ENCODE data around the gene MRPL57.
"Not testable (repeated sequence)": the region's sequence is repeated elsewhere in the genome, so short reads cannot be mapped to it uniquely, and the experiment has no call there.

Gene MRPL57

DNA sequence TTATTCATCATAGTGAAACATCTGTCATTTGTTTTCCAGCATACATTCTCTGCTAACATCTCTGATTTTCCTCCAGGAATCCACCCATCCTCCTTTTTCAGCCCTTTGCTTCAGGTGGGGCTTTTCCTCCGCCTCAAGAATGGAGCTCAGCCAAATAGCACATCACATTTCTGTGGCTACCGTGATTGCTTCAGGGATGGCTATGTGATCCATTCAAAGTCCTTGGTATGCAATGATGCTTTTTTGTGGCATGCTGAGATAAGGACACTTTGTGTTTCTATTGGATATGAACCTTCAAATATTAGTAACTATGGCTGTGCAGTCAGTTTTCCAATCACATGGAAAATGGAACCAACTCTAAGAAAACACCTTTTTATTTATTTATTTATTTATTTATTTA, 18.3 kb downstream of the MRPL57 start:
- in situ Hi-C loops (cut with MboI; ENCODE audit: low sequenced_read_pairs) = not testable (repeated sequence)

DNA sequence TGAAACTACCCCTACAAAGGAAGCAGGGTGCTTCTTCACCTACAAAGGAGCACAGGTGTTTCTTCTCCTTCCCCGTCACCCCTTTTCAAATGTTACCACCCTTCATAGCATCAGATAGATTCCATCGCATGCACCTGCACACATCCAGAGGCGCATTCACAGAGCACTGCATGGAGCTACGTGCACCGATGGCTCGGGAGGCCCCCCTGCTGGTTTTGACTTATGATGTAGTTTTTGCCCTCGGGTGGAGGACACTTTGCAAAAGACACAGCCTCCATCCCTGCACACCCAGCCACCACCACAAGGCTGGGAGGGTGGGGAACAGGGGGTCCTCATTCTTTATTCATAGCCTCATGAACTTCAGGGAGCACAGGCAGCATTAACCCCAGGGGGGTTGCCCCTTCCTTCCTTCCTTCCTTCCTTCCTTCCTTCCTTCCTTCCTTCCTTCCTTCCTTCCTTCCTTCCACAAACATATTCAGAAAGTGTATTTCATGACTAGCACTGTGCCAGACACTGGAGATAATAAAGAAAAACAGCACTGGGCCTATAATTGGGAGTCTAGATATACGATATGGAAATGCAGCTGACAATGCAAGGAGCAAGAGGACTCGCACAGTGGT, 21.3 kb downstream of the MRPL57 start:
- in situ Hi-C loops (cut with MboI; ENCODE audit: low sequenced_read_pairs) = not testable (repeated sequence)

DNA sequence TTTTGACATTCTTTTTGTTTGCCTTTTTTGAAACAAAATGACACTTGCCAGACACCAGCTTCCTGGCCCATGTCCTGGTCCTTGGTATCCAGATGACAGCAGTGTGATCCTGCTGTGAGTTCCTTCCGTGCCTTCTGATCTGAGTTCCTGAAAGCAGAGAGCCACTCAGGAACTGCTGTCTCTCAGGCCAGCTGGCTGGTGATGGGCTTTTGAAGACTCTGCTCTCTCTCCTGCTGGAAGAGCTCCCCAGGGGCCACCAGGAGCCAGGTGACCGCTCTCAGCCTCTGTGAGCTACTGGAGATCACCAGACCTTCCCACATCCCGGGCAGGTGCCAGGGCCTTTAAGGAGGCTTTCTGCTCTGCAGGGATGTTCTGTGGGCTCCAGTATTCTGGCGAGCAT, 21.9 kb downstream of the MRPL57 start:
- in situ Hi-C loops (cut with MboI; ENCODE audit: low sequenced_read_pairs) = not testable (repeated sequence)

DNA sequence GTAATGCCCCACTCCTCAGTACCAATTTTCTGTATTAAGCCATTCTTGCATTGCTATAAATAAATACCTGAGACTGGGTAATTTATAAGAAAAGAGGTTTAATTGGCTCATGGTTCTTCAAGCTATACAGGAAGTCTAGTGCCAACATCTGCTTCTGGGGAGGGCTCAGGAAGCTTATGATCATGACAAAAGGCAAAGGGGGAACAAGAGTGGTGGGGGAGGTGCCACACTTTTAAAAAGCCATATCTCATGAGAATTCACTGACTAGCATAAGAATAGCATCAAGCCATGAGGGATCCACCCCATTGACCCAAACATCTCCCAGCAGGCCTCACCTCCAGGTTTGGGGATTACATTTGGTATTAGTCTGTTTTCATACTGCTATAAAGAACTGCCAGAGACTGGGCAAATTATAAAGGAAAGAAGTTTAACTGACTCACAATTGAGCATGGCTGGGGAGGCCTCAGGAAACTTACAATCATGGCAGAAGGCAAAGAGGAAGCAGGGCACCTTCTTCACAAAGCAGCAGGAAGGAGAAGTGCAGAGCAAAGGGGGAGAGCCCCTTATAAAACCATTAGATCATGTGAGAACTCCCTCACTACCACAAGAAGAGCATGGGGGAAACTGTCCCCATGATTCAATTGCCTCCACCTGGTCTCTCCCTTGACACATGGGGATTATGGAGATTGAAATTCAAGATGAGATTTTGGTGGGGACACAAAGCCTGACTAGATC, 25.2 kb downstream of the MRPL57 start:
- in situ Hi-C loops (cut with MboI; ENCODE audit: low sequenced_read_pairs) = not testable (repeated sequence)

DNA sequence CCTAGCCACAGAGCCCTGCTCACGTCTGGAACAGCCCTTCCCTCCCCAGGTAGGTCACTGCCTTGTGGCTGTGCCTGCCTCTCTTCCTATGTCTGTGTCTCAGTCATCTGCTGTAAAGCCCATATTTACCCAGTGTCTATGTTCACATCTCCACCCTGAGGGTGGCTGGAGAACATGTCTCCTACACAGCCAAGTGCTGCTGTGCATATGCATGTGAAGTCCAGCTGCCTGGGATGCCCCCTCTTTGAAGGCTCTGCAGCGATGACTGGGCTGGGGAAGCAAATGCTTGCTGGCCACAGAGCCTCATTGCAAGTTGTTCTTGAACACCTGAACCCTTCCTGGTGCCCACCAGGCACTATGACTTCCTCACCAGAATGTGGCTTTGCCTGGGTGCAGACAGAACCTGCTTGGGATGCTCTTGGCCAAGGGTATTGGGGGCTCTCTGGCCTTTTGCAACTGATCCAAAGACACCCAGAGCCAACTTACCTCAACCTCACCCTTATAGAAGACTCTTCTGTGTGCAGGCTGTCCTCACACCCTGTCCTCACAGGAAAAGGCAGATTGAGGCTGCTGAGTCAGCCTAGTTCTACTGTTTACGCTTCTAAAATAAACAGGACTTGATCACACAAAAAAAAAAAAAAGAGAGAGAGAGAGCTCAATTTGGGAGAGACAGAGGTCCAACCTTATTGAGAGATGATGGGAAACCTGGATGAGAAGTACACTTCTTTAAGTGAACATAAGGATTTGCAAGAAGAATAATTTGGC, 26.5 kb downstream of the MRPL57 start:
- in situ Hi-C loops (cut with MboI; ENCODE audit: low sequenced_read_pairs) = no loop called here

DNA sequence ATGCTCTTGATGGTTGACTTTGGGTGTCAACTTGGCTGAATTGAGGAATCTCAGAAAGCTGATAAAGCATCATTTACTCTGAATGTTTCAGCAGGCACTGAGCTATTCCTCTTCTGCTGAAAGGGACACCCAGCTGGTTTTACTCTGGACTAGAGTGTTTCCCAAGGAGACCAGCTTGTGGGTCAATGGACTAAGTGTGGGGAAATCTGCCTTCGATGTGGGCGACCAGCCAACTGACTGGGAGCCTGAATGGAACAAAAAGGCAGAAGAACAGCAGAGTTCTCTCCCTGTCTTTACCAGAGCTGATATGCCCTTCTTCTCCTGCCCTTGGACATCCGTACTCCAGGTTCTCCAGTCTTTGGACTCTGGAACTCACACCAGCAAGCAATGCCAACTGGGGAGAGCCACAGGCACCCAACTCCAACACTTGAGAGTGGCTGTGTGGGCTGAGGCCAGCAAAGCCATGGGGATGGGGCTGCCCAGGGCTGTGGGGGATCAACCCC, 32.2 kb downstream of the MRPL57 start:
- in situ Hi-C loops (cut with MboI; ENCODE audit: low sequenced_read_pairs) = no loop called here

DNA sequence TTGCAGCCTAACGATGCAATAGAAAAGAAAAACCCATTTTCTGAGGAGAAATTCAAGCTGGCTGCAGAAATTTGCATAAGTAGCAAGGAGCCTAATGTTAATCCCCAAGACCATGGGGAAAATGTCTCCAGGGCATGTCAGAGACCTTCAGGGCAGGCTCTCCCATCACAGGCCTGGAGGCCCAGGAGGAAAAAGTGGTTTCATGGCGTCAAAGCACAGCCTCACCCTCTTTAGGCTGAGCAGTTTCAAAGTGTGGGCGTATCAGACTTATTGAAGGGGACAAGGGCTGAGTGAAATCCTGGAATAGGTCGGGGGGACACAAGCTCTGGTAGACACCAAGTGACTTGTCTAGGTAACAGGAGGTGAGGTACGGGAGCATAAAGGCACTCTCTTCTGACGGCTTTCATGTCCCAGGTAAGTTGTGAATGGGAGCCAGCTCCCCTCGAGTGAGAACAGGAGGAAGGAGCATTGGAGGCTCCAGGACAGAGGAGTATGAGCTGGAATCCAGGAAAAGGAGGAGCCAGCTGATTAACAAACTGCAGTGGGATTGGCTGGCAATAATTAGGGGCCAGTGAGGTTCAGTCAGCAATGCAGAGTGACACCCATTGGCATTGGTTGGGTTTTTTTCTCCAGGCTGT, 35.8 kb downstream of the MRPL57 start:
- in situ Hi-C loops (cut with MboI; ENCODE audit: low sequenced_read_pairs) = no loop called here

DNA sequence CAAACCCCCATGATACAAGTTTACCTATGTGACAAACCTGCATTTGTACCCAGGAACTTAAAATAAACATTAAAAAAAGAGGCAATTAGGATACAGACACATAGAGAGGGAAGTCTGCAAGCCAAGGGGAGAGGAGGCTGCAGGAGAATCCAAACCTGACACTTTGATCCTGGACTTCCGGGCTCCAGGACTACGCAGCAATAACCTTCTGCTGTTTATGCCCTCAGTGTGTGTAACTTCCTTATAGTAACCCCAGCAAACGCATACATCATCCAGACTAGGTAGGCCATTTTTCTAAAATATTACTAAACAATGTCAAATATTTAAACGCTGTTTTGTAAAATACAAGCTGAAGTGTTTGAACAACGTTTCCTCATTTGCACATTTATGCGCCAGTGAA, 39.0 kb downstream of the MRPL57 start:
- in situ Hi-C loops (cut with MboI; ENCODE audit: low sequenced_read_pairs) = not testable (repeated sequence)

DNA sequence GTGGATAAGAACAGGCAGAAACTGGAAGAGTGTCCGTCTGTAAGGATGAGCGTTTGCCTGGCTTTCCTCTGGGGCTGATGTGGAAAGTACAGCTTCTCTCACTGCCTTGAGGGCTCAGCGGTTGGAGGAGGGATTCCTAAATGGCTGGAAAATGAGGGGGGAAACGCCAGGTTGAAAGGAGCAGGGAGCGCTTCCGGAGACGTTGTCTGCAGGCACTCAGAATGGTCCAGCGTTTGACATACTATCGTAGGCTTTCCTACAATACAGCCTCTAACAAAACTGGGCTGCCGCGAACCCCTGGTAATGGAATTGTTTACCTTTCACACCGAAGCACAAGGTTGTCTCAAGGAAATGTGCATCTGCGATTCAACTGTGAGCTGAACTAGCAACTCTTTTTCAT, 39.9 kb downstream of the MRPL57 start:
- in situ Hi-C loops (cut with MboI; ENCODE audit: low sequenced_read_pairs) = no loop called here

DNA sequence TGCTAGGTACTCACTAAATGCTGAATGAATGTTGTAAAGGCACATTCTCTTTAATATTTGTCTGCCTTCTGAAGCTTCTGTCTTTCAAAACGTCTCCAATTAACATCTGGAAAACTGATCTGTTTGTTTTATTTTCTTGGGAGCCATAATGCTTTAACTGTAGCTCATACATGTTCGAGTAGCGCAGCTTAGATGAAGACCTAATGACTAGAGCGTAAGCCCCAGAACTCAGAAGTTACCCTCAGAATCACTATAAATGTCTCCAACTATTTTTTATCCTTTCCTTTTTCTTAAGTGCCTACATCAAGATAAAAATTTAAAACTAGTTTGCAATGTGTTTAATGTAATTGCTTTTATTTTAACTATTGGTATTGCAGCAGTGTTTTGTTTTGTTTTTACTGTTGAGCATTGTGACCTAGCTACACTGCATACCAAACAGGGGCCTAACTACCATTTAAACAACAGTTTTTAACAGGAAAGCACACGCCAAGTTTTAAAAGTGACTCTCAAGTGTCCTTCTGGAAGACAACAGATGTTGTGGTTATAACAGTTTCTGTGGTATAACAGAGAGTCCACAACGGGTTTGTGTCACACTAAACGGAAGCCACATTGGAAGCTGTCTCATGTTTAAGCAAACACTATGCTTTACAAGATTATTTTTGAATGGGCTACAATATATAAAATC, 42.0 kb downstream of the MRPL57 start:
- in situ Hi-C loops (cut with MboI; ENCODE audit: low sequenced_read_pairs) = no loop called here

DNA sequence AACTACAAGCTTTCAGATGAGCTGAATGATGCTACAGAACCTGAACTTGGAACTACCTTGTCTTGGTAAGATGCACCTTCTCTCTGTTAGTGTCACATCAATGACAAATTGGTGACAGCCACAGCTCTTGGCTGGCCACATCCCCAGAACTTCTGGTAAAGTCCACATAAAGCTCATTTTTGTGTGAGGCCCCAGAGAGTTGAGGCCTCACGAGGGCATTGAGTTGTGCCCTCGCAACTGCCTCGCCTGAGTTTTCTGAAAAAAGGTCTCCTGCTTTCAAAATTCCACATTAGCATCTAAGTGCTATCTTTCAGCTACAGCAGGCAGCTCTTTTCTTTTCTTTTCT, 42.6 kb downstream of the MRPL57 start:
- in situ Hi-C loops (cut with MboI; ENCODE audit: low sequenced_read_pairs) = no loop called here

DNA sequence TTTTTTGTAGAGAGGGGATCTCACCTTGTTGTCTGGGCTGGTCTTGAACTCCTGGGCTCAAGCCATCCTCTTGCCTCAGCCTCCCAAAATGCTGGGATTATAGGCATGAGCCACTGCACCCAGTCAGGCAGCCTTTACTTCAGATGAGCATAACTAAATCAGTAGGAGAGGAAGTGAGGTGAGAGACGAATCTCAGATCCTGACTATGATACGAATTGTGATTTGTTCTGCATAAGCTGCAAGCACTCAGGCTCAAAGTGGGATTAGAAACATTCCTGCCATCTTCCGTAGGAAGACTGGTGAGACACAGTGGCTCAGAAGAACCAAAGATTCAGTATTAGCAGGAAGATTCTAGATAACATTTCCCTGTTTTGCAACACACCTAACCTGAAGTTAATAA, 43.3 kb downstream of the MRPL57 start:
- in situ Hi-C loops (cut with MboI; ENCODE audit: low sequenced_read_pairs) = not testable (repeated sequence)

DNA sequence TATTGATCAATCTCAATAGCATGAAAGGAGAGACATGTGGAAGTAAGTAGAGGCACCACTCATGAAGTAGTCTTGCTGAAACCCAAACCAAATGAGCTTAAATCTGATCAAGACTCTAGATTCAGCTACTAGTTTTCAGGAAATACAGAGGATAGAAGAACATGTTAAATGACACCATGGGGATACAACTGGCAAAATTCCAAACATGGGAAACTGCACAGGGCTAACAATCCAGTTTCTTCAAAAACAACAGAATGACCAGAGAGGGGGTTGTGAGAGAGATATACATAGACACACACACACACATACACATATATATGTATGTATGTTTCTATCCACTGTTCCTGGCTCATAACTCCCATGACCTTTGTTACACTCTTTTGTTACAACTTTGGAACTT, 44.8 kb downstream of the MRPL57 start:
- in situ Hi-C loops (cut with MboI; ENCODE audit: low sequenced_read_pairs) = no loop called here

DNA sequence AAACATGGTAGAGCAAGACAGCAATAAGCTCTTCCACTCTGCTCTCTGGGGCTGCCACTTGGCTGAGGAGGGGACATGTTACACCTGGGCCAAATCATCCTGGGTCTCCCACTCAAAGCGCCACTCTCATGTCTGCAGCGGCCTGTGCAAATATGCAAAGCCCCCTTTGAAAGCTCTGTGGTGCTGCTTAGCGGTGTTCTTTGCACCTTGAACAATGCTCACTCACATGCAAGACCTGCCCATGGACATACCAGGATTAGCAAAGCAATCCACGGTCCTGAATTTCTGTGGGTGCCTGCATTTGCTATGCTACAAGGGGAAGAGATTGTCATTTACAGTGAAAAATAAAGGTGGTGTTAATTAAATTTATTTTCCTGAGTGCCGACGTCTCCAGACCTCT, 48.6 kb downstream of the MRPL57 start:
- in situ Hi-C loops (cut with MboI; ENCODE audit: low sequenced_read_pairs) = no loop called here

DNA sequence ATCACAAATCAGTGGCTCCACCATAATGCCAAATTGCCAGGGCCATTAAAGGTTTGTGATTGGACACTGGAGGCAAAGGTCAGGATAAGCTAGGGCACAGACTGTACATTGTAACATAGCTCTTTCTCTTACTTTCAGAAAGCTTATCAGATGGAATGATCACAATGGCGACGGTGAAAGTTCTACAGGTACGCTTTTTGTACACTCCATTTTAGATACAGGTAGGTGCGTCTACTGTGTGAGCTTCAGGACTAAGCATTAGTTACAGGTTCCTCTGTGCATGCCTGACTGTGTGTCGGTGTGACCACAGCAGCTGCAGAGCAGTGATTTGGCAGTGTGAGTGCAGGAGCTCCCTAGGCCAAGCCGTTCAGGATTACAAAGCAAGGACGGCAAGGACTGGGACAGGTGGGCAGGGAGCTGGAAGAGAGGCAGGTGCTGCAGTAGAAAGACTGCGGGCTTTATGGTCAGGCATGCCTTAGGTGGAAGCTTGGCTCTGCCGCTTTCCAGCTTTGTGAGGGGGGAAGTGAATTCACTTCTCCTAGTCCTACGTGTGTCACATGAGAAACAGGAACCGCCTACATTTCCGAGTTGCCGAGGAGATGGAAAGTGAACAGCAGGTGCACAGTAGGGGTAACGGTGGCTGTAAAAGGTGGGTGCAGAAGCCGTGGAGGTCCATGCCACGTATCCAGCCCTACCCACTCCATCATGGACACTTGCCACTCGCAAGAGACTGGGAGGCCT, 49.6 kb downstream of the MRPL57 start:
- in situ Hi-C loops (cut with MboI; ENCODE audit: low sequenced_read_pairs) = no loop called here

DNA sequence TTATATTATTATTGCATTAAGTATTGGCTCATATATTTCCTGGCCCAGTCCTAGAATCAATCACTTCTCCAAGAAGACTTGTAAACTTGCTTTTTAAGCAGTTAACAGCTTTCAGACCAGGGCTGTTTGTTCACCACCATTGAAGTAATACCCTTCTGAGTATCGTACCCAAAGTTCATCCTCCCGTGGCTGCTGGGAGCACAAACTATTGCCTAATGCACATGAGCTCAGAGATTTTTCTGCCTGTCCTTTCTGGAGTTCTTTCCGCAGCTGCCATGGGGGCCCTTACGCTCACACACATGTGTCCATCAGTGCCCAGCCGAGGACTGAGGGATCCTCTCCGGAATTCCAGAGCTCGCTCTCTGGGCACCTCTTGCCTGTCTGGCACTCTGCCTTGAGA, 51.5 kb downstream of the MRPL57 start:
- in situ Hi-C loops (cut with MboI; ENCODE audit: low sequenced_read_pairs) = no loop called here
